NCI-H1417 treated with DMSO at 0.1 percent for 48 hours (cell line): ENCODE measurements around the gene ANKS1A.
"Not testable (repeated sequence)": the region's sequence is repeated elsewhere in the genome, so short reads cannot be mapped to it uniquely, and the experiment has no call there.

Experiments
- DNase-seq: peaks from one replicate; lab custom pipeline; 2025; lab: John Stamatoyannopoulos, UW

The ANKS1A gene

DNA sequence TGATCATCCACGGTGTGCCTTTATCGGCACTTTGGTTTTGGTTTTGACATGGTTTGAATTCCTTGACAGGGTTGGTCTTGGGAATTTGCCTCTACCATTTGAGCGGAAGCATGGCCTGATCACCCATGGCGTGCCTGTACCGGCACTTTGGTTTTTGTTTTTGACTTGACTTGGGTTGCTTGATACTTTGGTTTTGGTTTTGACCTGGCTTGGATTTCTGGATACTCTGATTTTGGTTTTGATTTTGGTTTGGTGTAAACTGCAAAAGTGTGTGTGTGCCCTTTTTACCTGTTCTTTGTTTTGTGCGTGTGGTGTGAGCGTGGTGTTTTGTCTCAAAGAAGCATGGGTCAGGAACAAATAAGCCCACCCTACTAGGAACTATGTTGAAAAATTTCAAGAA lies 110.1 kb downstream of the ANKS1A start:
- not testable (repeated sequence) for DNase-seq

DNA sequence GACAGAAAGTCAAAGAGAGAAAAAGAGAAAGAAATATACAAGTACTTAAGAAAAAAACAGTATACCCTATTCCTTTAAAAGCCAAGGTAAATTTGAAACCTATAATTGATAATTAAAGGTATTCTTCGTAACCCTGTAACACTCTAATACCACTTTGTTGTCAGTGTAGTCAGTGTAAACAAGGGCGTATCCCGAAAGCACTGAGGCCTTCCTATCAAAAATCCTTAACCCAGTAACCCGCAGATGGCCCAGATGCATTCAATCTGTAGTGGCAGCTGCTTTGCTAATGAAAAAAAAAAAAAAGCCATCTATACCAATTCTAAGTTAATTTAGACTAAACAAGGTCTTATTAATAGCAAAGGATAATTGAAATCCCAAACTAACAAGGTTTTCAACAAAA lies 110.9 kb downstream of the ANKS1A start:
- not testable (repeated sequence) for DNase-seq

DNA sequence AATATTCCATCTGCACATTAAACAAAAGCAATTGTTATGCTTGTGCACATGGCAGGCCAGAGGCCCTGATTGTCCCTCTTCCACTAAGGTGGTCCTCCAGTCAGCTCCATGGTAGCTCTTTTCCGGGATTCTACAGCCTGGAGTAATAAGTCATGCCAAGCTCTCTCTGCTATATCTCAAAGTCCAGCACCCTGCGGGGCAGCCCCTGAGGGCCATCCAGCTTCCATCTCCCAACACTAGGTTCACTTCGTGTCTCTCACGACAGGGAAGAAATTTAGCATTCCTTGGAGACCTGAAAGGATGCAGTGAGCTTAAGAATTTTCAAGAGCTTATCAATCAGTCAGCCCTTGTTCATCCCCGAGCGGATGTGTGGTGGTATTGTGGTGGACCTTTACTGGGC lies 112.3 kb downstream of the ANKS1A start:
- not testable (repeated sequence) for DNase-seq

DNA sequence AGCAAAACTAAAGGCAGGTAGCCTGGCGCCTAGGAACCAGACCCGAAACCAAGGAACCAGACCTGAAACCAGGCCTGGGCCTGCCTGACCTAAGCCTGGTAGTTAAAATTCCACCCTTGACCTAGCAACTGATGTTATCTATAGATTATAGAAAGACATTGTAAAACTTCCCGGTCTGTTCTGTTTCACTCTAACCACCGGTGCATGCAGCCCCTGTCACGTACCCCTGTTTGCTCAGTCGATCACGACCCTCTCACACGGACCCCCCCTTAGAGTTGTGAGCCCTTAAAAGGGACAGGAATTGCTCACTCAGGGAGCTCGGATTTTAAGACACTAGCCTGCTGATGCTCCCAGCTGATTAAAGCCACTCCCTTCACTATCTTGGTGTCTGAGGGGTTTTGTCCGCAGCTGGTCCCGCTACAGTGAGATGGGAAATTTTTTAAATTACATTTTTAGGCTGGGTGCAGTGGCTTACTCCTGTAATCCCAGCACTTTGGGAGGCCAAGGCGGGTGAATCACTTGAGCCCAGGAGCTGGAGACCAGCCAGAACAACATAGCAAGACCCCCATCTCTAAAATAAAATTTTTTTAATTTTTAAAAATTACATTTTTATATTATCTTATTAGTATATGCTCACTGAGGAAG lies 115.0 kb downstream of the ANKS1A start:
- not testable (repeated sequence) for DNase-seq

DNA sequence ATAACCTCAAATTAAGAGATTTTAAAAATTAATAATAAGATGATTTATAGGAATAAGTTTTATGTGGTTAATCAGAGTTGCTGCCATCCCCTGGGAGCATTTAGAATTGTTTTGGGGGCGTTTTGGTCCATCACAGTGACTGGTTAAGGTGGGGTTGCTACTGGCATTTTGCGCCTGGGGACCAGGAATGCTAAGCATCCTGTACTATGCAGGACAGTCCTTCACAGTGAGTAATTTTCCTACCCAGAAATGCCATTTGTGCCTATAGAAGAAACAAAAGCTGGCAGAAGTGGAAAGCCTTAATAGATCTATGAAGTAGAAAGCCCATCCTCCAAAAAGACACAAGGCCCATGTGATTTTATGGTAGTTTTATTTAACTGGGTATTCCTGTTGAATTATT lies 118.0 kb downstream of the ANKS1A start:
- DNase-seq: no peak

DNA sequence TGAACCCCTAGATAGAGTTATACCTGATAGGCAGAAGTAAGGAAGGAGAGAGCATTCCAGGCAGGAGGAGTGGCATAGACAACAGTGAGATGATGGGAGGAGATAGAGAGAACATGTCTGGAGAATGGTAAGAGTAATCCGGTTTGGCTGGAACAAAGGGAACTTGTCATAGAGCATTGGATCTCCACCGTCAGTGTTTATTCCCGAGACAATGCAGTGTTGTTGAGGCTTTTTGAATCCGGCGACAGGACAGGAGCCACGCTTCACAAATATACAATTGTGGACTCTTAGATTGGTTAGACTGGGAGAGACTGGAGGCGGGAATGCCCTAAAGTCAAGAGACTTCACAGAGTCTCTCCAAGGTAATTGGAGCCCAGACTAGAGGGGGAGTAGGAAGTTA lies 119.8 kb downstream of the ANKS1A start:
- no peak for DNase-seq

DNA sequence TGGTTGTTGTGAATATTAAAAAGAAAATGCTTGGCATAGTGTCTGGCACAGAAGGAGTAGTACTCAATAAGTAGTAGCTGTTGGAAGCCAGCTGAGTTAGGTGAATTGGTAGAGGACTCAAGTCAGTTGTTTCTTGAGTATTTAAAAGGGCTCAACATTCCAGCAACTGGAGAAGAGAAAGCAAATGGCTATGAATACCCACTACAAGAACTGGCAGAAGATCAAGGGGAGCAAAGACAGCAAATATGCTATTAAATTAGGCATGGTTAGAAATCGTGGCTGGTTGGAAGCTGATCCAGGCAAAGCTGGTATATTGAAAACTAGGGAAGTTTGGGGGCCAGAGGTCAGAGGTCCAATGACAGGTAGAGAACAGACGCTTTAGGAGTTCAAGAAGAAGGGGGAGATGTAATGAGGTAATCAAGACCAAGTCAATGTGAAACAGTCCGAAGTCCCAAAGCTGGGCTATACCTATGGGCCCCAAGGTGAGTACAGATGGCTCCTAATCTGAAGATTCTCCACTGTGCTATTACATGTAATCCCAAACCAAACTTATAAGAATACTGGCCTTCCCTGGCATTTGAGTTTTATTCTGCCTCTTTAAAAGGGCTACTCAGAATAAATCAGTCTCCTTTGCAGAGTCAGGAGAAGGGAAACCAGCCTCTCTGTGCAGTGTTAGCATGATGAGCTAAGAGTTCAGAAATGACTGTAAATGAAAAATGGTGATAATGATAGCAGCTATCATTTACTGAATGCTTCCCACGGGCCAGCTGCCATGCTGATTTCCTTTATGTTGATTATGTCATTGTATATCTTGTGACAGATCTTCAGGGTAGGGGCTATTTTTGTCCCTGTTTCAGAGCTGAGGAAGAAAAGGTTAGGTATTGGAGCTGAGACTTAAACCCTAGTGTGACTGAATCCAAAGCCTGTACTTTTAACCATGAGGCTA lies 122.3 kb downstream of the ANKS1A start:
- no peak for DNase-seq

DNA sequence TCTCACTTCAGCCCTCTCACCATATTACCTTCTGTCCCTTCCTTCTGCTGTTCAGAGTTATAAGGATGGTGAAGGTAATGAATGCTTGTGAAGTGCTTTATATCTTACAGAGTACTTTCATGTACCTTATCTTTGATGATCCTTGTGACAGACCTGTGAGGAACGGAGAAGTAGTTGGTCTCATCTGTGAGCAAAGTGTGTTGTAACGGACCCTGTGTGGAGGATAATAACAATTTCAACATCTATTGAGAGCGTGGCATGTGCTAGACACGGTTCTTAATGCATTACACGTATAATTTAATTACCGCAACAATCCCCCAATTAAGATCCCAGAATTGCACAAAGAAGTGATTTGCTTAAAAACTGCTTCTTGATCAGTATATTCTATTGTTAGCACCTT lies 124.6 kb downstream of the ANKS1A start:
- no peak for DNase-seq

DNA sequence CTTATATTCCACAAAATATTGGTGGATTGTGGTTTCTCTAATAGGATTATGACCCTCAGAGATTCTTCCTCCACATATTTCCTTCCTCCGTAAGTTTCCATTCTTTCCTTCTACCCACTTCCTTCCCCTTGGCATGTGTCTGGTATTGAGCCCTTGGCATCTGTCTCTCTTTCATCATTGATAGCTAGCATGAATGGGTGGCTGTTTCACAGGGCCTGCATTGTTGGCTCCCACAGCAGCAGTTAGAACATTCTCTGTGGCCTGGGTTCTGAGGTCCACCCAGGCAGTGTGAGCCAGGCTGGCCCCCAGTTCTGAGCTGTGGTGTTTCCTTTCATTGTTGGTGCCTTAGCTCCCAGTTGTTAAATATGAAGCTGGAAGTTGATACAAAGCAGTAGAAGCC lies 125.3 kb downstream of the ANKS1A start:
- DNase-seq: no peak

DNA sequence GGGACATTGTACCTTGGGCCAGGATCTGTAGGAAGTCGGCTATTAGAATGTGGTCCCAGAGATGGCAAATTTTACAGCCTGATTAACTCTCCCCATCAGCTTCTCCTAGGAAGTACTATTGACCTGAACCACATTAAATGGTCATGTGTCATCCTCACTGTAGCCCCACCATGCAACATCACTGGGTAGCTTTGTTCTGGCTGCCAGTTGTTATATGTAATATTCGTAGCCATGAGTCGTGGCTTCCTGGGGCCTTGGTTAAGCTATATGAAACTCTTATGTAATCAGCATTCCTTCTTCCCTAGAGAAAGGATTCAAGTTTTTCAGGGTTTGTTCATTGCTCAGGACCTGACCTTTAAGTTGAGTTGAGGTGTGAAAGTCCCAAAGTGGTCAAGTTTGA lies 125.7 kb downstream of the ANKS1A start:
- no peak for DNase-seq

DNA sequence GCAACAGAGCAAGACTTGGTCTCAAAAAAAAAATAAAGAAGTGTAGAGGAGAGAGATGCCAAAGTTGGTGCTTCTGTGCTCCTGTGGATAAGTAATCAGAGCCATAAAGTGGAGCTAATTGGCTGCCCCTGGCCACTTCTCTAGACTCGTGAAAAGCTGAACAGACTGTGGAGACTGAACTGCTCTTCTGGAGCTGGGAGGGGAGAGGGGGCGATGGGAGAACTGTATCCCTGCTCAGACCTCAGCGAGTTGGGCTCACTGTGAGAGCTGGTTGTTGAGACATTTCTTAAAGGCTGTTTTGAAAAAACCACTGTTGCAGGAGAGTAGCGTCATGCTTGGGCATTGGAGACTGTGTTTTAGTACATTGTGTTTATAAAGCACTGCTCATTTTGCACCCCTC lies 126.4 kb downstream of the ANKS1A start:
- DNase-seq: no peak

DNA sequence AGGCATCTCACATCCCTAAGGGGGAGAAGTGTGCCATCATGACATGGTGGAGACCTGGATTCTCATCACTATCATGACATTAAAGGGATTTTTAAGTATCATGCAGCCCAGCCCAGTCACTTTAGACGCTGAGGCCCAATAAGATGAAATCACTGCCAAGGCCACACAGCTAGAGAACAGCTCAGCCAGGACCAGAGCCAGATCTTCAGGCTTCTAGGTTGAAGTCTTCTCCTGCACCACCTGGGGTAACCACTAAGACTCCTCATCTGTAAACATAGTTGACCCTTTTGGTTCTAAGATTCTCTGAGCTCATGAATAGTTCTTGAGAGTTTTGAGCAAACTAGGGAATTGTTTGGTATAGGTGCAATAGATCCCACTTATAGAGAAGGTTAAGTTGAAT lies 126.9 kb downstream of the ANKS1A start:
- no peak for DNase-seq

DNA sequence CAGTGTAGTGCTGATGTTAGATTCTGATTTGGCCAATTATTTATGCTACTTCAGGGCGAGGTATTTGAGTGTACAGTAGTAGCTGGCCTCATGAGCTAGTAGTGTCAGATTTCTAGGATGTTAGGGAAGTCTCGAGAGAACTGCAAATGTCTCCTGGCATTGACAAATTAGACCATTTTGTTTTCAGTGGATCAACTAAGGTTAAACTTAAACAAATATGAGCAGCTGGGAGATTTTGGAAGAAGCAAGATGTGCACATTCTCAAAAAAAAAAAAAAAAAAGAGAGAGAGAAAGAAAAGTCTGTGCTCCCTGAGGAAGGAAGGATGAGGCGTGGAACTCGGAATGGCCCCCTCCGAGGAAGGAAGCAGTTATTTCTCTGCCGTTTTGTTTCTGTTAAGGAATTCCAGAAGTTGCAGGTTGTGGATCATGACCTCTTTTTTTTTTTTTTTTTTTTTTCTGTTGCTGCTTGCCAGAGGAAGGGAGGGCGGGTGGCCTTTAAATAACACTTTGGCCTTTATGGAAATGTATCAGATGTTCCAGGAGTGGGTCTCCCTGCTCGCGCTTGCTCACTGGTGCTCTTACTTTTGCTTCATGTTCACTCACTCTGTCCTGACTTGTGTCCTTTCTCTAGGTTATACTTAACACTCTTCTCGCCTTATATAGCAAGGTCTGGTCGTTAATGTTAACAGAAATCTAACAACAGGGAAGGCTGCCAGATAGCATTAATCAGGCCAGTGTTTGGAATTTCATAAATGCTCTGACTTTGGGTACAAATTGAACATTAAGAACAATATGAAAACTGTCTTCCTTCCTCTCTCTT lies 127.7 kb downstream of the ANKS1A start:
- DNase-seq: no peak

DNA sequence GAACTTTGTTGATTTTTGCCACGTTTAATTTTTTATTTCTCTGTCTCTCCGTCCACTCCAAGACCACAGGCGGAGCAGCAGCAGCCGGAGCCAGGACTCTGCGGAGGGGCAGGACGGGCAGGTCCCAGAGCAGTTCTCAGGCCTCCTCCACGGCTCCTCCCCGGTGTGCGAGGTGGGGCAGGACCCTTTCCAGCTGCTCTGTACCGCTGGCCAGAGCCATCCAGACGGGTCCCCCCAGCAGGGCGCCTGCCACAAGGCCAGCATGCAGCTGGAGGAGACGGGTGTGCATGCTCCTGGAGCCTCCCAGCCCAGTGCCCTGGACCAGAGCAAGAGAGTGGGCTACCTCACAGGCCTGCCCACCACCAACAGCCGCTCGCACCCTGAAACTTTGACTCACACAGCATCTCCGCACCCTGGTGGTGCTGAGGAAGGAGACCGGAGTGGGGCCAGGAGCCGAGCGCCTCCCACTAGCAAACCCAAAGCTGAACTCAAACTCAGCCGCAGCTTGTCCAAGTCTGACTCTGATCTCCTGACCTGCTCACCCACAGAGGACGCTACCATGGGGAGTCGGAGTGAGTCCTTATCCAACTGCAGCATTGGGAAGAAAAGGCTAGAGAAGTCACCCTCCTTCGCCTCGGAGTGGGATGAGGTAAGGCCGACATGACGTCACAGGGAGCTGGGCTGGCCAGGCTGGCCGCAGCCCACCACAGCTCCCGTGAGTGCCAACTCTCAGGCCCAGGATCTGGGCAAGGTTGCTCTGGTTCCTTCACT lies 128.5 kb downstream of the ANKS1A start:
- DNase-seq: no peak

DNA sequence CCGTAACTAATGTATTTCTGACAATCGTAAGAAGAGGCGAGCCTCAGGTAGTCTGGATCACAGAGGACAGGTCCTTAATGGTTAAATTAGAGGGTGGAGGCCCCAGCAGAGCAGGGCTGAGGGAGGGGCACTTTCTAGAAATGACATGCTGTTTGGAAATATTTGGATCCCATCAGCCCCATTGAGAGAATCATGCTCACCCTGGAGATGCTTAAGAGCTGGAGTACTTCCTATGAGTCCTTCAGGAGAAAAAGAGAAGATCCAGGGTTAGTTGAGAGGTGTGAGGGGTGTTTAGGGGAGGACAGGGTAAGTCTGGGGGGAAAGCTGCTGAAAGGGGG lies 129.1 kb downstream of the ANKS1A start:
- DNase-seq: no peak

DNA sequence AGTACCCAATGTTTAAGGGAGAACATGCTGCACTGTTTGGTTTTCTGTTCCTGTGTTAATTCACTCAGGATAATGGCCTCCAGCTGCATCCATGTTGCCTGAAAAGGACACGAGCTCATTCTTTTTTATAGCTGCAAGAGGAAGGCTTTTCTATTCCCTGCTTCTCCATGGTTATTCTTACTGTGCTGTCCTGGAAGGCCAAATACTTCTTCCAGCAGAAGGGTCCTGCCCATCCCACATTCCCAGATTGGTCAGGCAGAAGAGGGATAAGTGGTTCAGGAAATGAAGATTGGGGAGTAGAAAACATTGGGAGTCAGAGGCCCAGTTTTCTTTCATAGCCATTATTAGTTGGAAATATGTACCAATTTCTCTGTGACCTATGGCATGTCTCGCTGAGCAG lies 129.7 kb downstream of the ANKS1A start:
- no peak for DNase-seq

DNA sequence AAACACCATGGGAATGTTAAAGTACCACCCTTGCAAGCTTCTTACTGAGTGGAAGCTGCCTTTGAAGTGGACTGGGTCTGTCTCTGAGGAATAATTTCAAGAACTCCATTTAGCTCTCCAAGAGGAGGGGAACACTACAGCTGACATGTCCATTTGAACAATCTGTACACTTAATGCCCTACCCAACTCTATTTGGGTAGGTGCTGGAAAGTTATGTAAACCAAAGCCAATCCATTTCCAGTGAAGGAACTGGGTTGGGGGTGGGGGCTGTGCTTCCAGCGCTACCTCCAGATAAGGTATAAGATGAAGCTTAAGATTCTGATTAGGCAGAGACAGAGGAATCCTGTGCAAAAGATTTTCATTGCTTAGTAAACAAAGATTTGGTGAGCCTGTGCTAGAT lies 130.1 kb downstream of the ANKS1A start:
- no peak for DNase-seq

DNA sequence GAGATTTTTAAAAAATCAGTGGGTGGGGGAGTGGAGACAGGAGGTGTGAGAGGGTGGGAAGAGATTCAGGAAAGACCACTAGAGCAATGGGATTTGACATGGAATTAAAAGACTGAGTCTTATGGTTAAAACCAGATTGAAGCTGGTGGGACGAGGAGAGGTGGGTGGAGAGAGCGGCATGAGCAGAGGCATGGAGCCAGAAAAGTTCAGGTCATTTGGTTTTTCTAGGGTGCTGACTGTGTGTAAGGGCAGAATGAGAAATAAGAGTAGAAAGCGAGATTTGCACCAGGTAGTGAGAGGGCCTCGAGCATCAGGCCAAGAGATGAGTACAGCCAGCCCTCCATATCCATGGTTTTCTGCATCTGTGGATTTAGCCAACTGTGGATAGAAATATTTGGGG lies 130.8 kb downstream of the ANKS1A start:
- no peak for DNase-seq

DNA sequence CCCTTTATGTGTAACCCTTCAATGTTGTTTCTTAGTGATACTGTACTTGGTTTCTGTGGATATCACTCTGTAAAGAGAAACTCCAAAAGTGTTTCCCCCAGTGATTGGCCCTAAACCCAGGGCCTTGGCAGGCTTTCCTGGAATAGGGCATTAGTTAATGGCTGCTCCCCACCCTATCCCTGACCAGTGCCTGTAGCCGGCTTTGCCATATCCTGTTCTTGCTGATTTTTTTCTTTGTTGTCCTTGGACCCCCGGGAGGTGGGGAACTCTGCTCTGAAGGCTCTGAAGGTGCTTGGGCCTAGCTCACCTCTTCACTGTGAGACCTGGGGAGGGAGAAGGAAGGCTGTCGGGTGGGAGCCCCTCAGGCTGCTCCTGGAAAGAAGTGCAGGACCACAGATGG lies 131.9 kb downstream of the ANKS1A start:
- no peak for DNase-seq

DNA sequence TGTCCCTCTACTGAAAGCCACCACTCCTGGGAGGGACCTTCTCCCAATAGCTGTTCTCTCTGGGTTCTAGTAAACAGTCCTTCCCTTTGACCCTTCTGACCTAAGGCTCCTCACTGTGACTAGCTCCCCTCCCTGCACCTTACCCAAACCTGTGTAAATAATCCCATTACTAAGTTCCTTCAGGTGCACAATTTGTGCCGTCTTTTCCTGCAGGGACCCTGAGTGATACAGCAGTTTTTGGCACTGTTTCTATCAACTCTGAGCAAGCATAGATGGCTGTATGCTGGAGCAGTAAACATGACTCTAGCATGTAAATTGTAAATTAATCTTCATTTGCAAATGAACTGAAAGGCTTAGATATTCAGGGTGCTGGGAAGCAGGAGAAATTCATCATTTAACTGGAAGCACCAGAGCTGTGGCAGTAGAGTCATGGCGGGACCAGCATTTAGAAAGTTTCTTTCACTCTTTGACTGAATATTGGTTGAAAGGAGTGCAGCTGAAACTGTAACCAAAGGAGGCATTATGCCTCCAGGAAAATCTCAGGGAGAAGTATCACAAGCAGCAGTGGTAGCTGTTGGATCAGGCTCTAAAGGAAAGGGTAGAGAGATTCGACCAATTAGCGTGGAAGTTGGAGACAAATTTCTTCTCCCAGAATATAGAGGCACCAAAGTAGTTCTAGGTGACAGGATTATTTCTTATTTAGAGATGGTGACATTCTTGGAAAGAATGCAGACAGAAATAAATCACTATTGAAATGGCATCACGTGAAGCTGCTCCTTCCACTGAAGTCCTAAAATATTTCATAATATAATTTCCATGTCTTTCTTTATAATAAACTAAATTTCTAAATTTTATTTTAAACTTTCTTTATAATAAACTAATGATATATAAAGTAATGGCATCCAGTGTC lies 134.3 kb downstream of the ANKS1A start:
- DNase-seq: no peak

DNA sequence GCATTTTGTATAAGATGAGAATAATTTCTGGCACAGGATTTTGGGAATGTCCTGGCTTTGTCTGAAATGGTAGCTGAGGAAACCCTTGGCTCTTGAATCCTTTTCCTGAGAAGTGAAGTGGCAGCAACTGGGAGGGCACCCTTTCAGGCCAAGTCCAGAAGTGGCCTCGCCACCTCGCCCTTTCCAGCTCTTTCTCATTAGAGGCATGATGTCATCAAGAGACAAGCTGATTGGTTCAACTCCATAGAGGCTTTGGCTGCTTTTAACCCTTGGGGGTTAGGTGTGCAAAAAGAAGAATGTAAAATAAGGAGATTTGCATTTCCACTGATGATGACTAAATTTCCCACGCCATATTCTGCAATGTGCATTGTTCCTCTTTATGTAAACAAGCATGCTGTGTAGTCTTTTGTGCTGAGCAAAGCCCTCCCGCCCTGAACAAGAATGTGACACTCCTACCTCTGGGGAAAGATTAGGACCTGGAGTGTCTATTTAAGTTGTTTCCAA lies 135.5 kb downstream of the ANKS1A start:
- peak; percentile 20 for DNase-seq
